Neural progenitor cell (in vitro differentiated cells): Measurements from ENCODE around the gene PDE5A. TPM values are rescaled to one million over a fixed set of nuclear protein-coding genes. Genes with fewer than 3 reads are reported as not detected.

Experiments used
- DNase-seq: peaks from one replicate; pipeline ENCODE4 v3.0.0-alpha.2; 2016; ENCODE audit warnings: low spot score
- H2AFZ ChIP-seq: fragments of 200-600 bp; sonication (generic); replicated peaks from 2 replicates; pipeline ENCODE4 v1.6.1; 2016; ENCODE audit warnings: antibody characterized with exemption
- H3F3A ChIP-seq: fragments of 200-600 bp; sonication (generic); 2 replicates; pipeline ENCODE4 v1.6.1; 2016; ENCODE audit warnings: antibody characterized with exemption, low read depth
- H3K27ac ChIP-seq: fragments of 200-600 bp; sonication (generic); 2 replicates; pipeline ENCODE4 v1.5.1; 2016; ENCODE audit warnings: mild to moderate bottlenecking
- H3K27me3 ChIP-seq: fragments of 200-600 bp; sonication (generic); 2 replicates; pipeline ENCODE4 v1.6.1; 2016; ENCODE audit warnings: mild to moderate bottlenecking, moderate library complexity
- H3K36me3 ChIP-seq: fragments of 200-600 bp; sonication (generic); 2 replicates; pipeline ENCODE4 v1.5.1; 2016
- H3K4me1 ChIP-seq: fragments of 200-600 bp; sonication (generic); 2 replicates; pipeline ENCODE4 v1.6.1; 2016; ENCODE audit warnings: mixed run types
- H3K4me2 ChIP-seq: fragments of 200-600 bp; sonication (generic); 2 replicates; pipeline ENCODE4 v1.6.1; 2016
- H3K4me3 ChIP-seq: fragments of 200-600 bp; sonication (generic); 2 replicates; pipeline ENCODE4 v1.5.1; 2016
- H3K79me2 ChIP-seq: fragments of 200-600 bp; sonication (generic); 2 replicates; pipeline ENCODE4 v1.6.1; 2016; ENCODE audit warnings: low read depth
- H3K9ac ChIP-seq: fragments of 200-600 bp; sonication (generic); 2 replicates; pipeline ENCODE4 v1.6.1; 2016
- H3K9me3 ChIP-seq: fragments of 200-600 bp; sonication (generic); 2 replicates; pipeline ENCODE4 v1.5.1; 2016; ENCODE audit warnings: low read depth
- H4K20me1 ChIP-seq: fragments of 200-600 bp; sonication (generic); 2 replicates; pipeline ENCODE4 v1.6.1; 2016; ENCODE audit warnings: low read depth
- H3K27ac Mint-ChIP-seq: 3 replicates; pipeline ENCODE4 v1.8.0; 2021; ENCODE audit warnings: mixed read lengths
- H3K27me3 Mint-ChIP-seq: 2 replicates; pipeline ENCODE4 v1.8.0; 2022; ENCODE audit warnings: low read depth, mild to moderate bottlenecking, inconsistent platforms, moderate library complexity, mixed read lengths; ENCODE audit not compliant: insufficient read depth
- H3K36me3 Mint-ChIP-seq: 3 replicates; pipeline ENCODE4 v1.8.0; 2021; ENCODE audit warnings: mixed read lengths
- H3K4me1 Mint-ChIP-seq: 3 replicates; pipeline ENCODE4 v1.8.0; 2021; ENCODE audit warnings: mixed read lengths
- H3K4me3 Mint-ChIP-seq: 3 replicates; pipeline ENCODE4 v1.8.0; 2021; ENCODE audit warnings: mild to moderate bottlenecking, moderate library complexity, mixed read lengths
- H3K9me3 Mint-ChIP-seq: 3 replicates; pipeline ENCODE4 v1.8.0; 2020; ENCODE audit warnings: mixed read lengths
- CTCF ChIP-seq: fragments of 200-600 bp; sonication (generic); IDR thresholded peaks from 2 replicates; pipeline ENCODE4 v1.5.1; 2017; ENCODE audit warnings: antibody characterized with exemption, mild to moderate bottlenecking
- EZH2 ChIP-seq: fragments of 200-600 bp; sonication (generic); IDR thresholded peaks from 2 replicates; pipeline ENCODE4 v1.6.1; 2017; ENCODE audit warnings: antibody characterized with exemption, mild to moderate bottlenecking, moderate library complexity
- EZH2phosphoT487 ChIP-seq: fragments of 200-600 bp; sonication (generic); IDR thresholded peaks from 2 replicates; pipeline ENCODE4 v1.6.1; 2017; ENCODE audit warnings: antibody characterized with exemption
- total RNA-seq: library from RNA; depleted of rRNA; stranded (reverse); fragments of >200 nt; gene quantifications from 2 replicates; pipeline ENCODE4 v1.2.3, GENCODE V29; 2015; ENCODE audit warnings: low replicate concordance

Gene PDE5A
- total RNA-seq, 1 donor from 2014 or later: 32.4 TPM

DNA sequence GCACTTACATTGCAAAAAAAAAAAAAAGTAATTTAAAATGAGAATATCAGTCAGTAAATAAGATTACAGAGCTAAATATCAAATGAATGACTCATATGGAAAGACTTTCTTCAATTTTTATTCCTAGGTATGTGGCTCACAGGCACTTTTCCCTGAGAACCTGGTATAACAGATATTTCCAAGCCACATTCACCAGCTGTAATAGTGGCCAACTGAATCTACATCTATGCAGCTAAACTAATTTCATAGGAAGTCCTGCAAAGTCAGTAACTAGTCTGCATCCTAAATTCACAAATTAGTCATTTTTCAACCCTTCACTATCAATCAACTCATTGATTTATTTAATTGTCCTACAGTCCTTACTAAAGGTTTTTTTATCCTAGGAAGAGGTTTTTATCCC, 5.6 kb downstream of the PDE5A start:
- Histone ChIP-seq H3K4me2 (no peak overlapping the region), H3K9me3 (no peaks in the 10 kb centered on the region), H3K36me3 (no peaks in the 10 kb centered on the region), H2AFZ (no peak overlapping the region), H3F3A (peaks cover 2% of the 10 kb centered on the region), H3K27ac (no peak overlapping the region), H3K27me3 (peaks cover 9% of the 10 kb centered on the region), H3K9ac (no peak overlapping the region), H3K79me2 (peaks cover 42% of the 10 kb centered on the region), H4K20me1 (peaks cover 12% of the 10 kb centered on the region), H3K4me1 (peaks cover 10% of the 10 kb centered on the region), H3K4me3 (no peak overlapping the region)
- Mint-ChIP-seq H3K27me3 (peaks cover 4% of the 10 kb centered on the region), H3K36me3 (peaks cover 3% of the 10 kb centered on the region), H3K9me3 (peaks cover 5% of the 10 kb centered on the region), H3K4me1 (peaks cover 6% of the 10 kb centered on the region), H3K4me3 (no peak overlapping the region), H3K27ac (no peak overlapping the region)
- no peak for DNase-seq
- TF ChIP-seq CTCF (no peak), EZH2phosphoT487 (no peak), EZH2 (no peak)

- Mint-ChIP-seq H3K4me1 (no peaks in the 10 kb centered on the region), H3K27ac (no peak overlapping the region), H3K27me3 (no peaks in the 10 kb centered on the region), H3K4me3 (no peak overlapping the region), H3K9me3 (peaks cover 2% of the 10 kb centered on the region), H3K36me3 (no peaks in the 10 kb centered on the region)
- no peak overlapping the region for H2AFZ ChIP-seq
- no peaks in the 10 kb centered on the region for H4K20me1 ChIP-seq
- H3K9me3 ChIP-seq: no peaks in the 10 kb centered on the region
- no peak overlapping the region for H3K9ac ChIP-seq
- H3K4me2 ChIP-seq: no peak overlapping the region
- H3K27me3 ChIP-seq: no peaks in the 10 kb centered on the region
- H3K4me3 ChIP-seq: no peak overlapping the region
- H3K36me3 ChIP-seq: no peaks in the 10 kb centered on the region
- TF ChIP-seq EZH2phosphoT487 (no peak), EZH2 (no peak), CTCF (no peak)
- no peak overlapping the region for H3K27ac ChIP-seq
- DNase-seq: no peak
- no peaks in the 10 kb centered on the region for H3K4me1 ChIP-seq
- peaks cover 38% of the 10 kb centered on the region for H3K79me2 ChIP-seq
- H3F3A ChIP-seq: no peaks in the 10 kb centered on the region
These were observed 13.4 kb downstream of the PDE5A start for GRCh38 chr4:119615068-119615719.

DNA sequence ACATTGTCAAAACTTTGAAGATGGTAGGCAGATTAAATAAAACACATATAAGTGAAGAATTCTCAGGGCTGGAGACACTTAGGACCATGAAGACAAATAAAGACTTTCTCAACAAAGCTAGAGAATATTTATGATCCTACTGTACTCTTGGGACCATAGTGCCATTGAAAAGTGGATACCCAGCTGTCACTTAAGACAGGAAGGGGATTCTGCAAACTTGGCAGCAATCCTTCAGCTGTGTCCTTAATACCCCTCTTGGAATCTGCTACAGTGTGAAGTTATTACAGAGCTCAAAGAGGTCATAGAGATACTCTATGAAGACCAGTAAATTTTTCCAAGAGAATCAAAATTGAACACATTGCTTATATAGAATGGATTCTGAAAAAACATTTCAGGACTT, 24.3 kb downstream of the PDE5A start:
- no peaks in the 10 kb centered on the region for H3K27me3 Mint-ChIP-seq
- peaks cover 20% of the 10 kb centered on the region for H3K36me3 Mint-ChIP-seq
- no peaks in the 10 kb centered on the region for H3K4me1 Mint-ChIP-seq
- Histone ChIP-seq H3K79me2 (peaks cover under 1% of the 10 kb centered on the region), H3K4me2 (no peak overlapping the region), H3K4me3 (no peak overlapping the region), H4K20me1 (no peaks in the 10 kb centered on the region), H3K27me3 (no peaks in the 10 kb centered on the region), H3K9me3 (peaks cover 5% of the 10 kb centered on the region), H3F3A (no peaks in the 10 kb centered on the region), H2AFZ (no peak overlapping the region), H3K27ac (no peak overlapping the region), H3K36me3 (peaks cover 5% of the 10 kb centered on the region), H3K9ac (no peak overlapping the region), H3K4me1 (no peaks in the 10 kb centered on the region)
- DNase-seq: no peak
- TF ChIP-seq EZH2phosphoT487 (no peak), CTCF (no peak), EZH2 (no peak)
- no peaks in the 10 kb centered on the region for H3K9me3 Mint-ChIP-seq
- H3K27ac Mint-ChIP-seq: no peak overlapping the region
- H3K4me3 Mint-ChIP-seq: no peak overlapping the region
